HG03520 (cell line): ENCODE results near the gene ERI3.

Experiments used
- ATAC-seq: cut with Tn5 transposase; IDR thresholded peaks from one replicate; pipeline ENCODE4 v1.9.1; 2021; ENCODE audit warnings: mild to moderate bottlenecking, moderate library complexity; ENCODE audit not compliant: unreplicated experiment

Gene ERI3

DNA sequence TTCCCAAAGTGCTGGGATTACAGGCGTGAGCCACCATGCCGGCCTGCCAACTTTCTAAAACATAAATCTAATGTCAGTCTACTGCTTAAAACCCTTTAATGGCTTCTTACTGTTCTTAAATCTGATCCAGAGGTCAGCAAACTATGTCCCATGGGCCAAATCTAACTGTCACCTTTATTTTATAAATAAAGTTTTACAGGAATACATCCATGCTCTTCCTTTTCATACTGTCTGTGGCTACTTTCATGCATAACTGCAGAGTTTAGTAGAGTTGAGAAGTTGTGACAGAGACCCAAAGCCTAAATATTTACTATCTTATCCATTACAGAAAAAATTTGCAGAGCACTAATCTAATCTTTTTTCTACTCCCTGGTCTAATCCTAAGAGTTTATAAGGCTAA is 3.8 kb downstream of the ERI3 start:
- ATAC-seq: no peak

GRCh38 chr1:44348061-44348485 is 7.0 kb downstream of the ERI3 start:
- ATAC-seq: no peak

DNA sequence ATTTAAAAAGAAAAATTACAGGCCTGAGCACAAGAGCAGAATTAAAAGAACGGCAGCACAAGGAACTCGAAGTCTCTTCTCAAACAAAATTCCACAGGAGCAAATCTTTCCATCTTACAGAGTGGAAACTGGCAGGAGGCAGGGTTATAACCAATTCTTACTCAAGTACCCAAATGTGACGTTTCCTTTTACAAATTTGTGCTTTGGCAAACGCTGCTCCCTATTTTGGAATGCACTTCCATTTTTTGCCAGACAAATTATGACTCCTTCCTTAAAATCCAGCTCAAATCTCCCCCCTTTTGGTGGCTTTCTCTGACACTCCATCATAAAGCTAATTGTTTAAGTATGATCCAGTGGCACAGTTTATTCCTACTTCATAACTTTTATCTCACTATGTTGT is 7.8 kb downstream of the ERI3 start:
- ATAC-seq: no peak

DNA sequence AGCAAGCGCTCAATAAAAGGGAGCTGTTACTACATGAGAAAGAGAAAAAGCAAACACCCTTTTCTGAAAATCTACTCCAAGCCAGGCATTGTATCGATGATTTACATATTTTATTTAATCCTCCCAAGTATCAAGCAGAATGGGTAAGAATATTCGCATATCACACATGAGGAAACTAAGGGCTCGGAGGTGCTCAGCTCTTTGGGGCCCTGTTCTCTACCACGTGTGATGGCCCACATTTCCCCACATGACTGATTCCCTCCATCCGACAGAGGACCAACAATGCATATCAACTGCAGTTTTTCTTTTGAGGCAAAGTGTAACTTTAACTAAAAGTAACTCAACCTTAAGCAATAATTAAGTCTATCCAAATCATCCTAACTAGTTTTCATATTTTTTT is 8.2 kb downstream of the ERI3 start:
- no peak for ATAC-seq

DNA sequence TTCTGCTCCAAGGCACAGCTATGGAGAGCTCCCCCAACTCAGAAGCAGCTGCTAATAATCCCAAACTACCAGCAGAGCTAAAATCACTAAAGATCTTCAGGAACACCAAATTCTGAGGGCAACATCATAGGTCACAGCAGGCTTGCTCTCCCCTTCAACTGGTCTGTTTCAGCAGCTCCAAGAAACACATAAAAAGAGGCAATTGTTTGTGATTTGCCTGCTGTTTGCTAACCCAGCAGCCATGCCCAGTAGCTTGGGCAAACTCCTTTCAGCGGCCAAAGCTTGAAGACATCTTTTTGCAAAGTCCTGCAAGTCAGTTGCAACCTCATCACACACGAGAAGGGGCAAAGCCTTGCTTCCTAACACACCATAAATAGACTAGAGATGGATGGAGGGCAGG is 8.9 kb downstream of the ERI3 start:
- no peak for ATAC-seq

- ATAC-seq: no peak
Measured at GRCh38 chr1:44345187-44345775, 9.8 kb downstream of the ERI3 start.

GRCh38 chr1:44339731-44340130 is 15.3 kb downstream of the ERI3 start:
- ATAC-seq: no peak

DNA sequence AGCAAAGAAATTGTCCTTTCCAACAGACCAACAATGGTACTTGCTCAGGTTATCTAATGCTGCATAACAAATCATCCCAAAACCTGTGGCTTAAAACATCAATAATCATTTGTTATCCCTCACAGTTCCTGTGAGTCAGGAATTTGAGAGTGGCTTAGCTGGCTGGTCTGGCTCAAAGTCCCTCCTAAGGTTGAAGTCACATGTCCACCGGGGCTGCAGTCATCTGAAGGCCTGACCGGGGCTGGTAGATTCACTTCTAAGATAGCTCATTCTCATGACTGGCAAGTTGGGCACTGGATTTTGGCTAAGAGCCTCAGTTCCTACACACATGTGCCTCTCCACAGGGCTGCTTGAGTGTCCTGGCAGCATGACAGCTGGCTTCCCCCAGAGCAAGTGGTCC is 16.9 kb downstream of the ERI3 start:
- no peak for ATAC-seq

GRCh38 chr1:44336668-44337067 is 18.4 kb downstream of the ERI3 start:
- ATAC-seq: no peak

- ATAC-seq: no peak
Measured at GRCh38 chr1:44334968-44335367, 20.1 kb downstream of the ERI3 start.

- ATAC-seq: no peak
Measured at GRCh38 chr1:44333376-44333775, 21.7 kb downstream of the ERI3 start.

DNA sequence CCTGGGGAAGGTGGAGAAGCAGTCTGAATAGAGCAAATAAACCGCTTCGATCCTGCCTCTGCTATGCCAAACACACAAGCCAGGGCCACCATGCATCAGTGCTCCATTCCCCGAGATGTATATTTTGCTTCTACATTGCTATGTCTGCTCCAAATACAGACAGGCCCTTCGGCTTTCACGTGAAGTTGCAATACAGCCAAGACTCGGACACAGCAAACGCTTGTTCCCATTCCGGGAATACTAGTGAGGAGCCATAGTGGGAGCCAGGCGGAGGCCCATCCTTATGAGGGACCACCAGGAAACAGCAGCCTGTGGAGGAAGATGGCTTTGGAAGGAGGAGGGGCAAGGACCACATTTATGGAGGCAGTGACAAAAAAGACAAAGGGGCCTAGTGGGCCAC is 22.6 kb downstream of the ERI3 start:
- no peak for ATAC-seq

DNA sequence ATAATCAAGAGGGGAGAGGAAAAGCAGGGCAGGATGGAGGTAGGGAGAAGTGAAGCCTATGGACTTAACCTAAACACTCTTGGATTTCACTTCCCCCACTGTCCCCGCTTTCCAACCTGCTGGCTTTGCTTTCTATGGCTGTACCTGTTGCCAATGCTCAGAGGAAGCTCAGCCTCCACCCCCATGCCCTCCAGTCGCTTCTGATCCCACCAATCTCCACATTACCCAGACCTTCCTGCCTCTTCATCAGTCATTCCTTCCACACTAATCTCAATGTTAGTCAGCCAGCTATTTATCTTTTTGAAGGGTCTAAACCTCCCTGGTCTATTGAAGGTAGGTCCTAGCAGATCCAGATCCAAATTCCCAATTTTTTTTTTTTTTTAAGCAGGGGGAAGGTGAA is 24.1 kb downstream of the ERI3 start:
- no peak for ATAC-seq

- ATAC-seq: no peak
Measured at GRCh38 chr1:44328671-44329416, 26.2 kb downstream of the ERI3 start.

DNA sequence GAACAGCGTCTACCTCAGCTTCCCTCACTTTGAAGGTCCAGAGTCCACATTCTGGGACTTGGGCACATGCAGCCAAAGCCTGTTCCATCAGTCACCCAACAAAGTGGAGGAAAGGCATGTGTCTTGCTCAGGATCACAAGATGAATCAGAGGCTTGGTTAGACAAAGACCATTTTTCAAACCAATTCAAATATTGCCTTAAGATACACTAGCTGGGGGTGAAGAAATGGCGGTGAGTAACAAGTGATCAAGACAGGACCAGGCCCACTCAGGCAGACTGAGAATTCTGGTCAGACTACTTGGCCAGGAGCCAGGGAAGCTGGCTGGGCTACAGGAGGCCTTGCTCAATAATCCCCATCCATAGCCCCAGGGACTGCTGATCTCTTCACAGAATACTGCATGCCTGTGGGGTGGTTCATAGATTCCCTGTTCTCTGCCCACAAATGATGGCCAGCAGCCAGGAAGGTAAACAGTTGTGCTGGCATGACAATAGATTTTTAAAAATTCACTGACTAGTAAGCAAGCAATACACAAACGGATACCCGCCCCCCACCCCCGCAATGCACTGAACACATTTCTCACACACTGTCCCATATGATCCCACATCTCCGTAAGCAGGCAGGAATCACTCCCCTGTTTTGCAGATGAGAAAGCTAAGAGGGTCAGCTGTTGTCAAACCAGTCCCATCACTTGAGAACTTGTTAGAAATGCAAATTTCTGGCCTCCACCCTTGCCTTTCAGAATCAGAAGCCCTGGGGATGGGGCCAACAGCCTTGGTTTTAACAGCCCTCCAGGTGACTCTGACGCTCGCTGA is 27.2 kb downstream of the ERI3 start:
- no peak for ATAC-seq

- no peak for ATAC-seq
Measured at GRCh38 chr1:44326821-44327465, 28.1 kb downstream of the ERI3 start.

DNA sequence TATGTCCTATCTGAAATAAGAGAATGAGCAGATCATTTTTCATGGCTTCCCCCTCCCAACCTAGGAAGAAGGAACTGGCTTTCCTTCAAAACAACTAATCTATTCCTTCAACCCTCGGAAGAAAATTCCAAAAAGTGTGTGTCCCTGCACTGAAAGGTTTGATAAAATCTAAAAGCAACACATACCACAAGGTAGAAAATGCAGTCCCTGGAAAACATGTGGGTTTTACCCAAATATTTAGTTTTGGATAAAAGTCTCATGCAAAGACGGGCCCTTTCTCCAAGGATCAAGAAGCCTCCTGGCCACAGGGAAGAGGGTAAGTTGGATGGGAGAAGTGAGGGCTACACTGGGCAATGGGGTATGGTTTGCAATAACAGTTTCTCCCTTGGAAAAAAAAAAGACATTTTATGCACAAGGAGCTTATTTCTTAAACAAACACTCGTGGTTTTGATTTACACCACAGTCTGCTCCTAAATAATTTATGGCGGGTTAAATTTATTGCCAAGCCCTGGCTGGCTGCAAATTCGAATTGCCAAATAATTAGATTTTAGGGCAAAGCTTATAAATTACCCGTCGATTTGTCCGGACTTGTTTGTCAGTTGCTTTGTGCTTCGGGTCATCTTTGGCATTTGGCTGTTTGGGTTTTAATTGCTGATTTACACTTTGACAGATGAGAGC is 28.9 kb downstream of the ERI3 start:
- no peak for ATAC-seq

DNA sequence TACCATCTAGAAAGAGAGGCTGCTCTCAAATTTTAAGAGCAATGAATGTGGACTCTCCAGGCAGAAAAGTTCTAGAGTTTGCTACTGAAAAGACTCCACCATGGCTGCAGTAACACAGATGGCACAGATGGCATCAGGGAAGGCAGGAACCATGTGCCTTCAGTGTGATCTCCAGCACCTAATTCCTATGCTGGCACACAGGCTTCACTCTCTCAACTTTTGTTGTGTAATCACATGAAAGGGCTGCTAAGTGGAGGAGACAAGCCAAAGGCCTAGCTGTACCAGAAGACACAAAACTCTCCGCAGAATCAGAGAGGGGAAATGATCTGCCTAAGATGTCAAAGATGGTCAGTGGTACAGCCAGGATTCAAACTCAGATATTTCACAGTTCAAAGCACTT is 31.1 kb downstream of the ERI3 start:
- ATAC-seq: no peak

- ATAC-seq: no peak
Measured at GRCh38 chr1:44322367-44322766, 32.7 kb downstream of the ERI3 start.

DNA sequence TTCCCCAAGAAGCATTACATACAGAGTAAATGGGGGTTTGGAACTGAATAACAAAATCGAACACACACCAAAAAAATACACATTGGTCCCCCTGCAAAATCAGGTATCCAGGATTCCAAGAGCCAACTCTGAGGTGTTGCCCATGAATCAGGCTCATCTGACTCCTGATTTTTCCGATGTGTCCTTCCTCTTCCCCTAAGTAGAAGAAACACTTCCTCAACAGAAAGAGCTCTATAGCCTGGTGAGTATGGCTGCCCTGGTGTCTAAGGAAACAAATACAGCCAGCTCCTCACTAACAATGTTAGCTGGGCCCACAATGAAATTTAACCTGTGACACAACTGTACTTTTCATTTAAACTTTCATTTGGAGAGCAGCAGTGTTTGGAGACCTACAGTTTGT is 33.6 kb downstream of the ERI3 start:
- no peak for ATAC-seq
